Measurements from ENCODE around the gene NPTN. TPM values are rescaled to one million over a fixed set of nuclear protein-coding genes. Genes with fewer than 3 reads are reported as not detected.

Gene NPTN
- total RNA-seq, 4 donors from 2014 or later: 81.6 to 125 (median 92.4) TPM

DNA sequence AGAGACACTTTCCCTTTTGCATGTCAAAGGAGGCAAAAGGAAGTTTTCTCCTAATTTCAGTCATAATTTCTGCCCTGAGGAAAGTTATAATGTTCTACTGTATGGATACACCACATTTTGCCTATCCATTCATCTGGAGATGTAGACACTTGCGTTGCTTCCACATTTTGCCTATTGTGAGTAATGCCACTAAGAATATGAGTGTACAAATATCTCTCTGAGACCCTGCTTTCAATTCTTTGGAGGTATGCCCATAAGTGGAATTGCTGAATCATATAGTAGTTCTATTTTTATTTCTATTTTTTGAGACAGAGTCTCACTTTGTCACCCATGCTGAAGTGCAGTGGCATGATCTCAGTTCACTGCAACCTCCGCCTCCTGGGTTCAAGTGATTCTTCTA, 47.4 kb upstream of the NPTN start:
- WGBS, 2 donors: 81 to 86% methylated on average over 2 of the region's 2 CpGs
- no peak for DNase-seq
- intact Hi-C loops (cut with DNase I): no loop called here
- Histone ChIP-seq H3K9me3 (no peaks in the 10 kb centered on the region), H3K36me3 (no peaks in the 10 kb centered on the region), H3K4me1 (peaks cover 7 to 36% (median 20%) of the 10 kb centered on the region in 3 donors), H3K27ac (no peak overlapping the region), H3K27me3 (peaks cover 0 to 90% (median 0%) of the 10 kb centered on the region in 4 donors), H3K4me3 (no peak overlapping the region)
- TF ChIP-seq CTCF (IDR thresholded peaks at IDR 0.05): no peak
- TF ChIP-seq POLR2A (IDR thresholded peaks at IDR 0.05): no peak

DNA sequence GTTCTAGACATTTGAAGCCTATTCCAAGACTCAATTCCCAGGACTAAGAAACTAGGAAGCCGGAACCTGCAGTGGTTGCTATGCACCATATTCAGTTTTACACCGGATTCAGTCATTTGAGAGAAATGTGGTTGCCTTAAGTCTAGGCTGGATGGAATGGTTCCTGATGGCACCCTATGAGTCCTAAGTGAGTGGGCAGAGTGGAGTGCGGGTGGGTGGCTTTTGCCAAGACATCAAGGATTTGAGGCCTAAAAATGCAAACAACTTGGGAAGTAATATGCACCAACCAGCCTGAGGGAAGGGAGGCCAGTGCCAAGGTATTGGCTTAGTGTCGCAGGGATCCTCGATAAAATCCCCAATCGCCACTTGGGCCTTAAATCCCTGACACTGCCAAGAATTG, 46.8 kb upstream of the NPTN start:
- intact Hi-C loops (cut with DNase I): no loop called here
- Histone ChIP-seq H3K4me3 (no peak overlapping the region), H3K9me3 (no peaks in the 10 kb centered on the region), H3K27me3 (peaks cover 0 to 87% (median 0%) of the 10 kb centered on the region in 4 donors), H3K4me1 (peaks cover 6 to 30% (median 14%) of the 10 kb centered on the region in 3 donors), H3K27ac (no peak overlapping the region), H3K36me3 (no peaks in the 10 kb centered on the region)
- no peak for DNase-seq
- TF ChIP-seq POLR2A (IDR thresholded peaks at IDR 0.05): no peak
- 89 to 96% methylated on average over 5 to 6 of the region's 6 CpGs for WGBS, 2 donors

- DNase-seq: no peak
Observed at GRCh38 chr15:73679180-73679579, 46.0 kb upstream of the NPTN start.

DNA sequence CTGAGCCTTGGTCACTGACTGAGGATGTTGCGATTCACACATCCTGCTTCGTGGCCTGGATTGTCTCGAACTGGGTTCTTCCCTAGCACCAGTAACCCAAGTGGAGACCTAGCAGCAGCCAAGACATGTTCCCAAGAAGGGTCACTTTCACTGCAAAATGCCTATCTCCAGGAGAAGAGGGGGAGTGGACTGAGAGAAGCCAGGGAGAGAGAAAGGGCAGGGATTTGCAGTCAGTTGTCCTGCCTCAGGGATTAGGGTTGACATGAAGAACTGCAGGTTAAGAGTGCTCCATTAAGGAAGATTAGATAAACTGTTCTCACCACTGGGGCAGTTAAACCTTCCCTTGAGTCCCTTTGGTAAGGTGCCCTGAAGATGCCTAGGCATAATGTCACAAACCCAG, 45.3 kb upstream of the NPTN start:
- H3K27me3 ChIP-seq: peaks cover 0 to 76% (median 0%) of the 10 kb centered on the region in 4 donors
- no peaks in the 10 kb centered on the region for H3K36me3 ChIP-seq
- H3K4me1 ChIP-seq: peaks cover under 1 to 15% (median 3%) of the 10 kb centered on the region in 3 donors
- no peak overlapping the region for H3K4me3 ChIP-seq
- no peaks in the 10 kb centered on the region for H3K9me3 ChIP-seq
- DNase-seq: no peak
- intact Hi-C loops (cut with DNase I): no loop called here
- 69 to 77% methylated on average over 3 of the region's 3 CpGs for WGBS, 2 donors
- H3K27ac ChIP-seq: no peak overlapping the region
- TF ChIP-seq CTCF (IDR thresholded peaks at IDR 0.05) (no peak), POLR2A (IDR thresholded peaks at IDR 0.05) (no peak)

More at GRCh38 chr15:73679180-73679579, 46.0 kb upstream of the NPTN start:
- Histone ChIP-seq H3K27ac (no peak overlapping the region), H3K36me3 (no peaks in the 10 kb centered on the region), H3K4me1 (peaks cover 6 to 22% (median 7%) of the 10 kb centered on the region in 3 donors), H3K9me3 (no peaks in the 10 kb centered on the region), H3K4me3 (no peak overlapping the region), H3K27me3 (peaks cover 0 to 79% (median 0%) of the 10 kb centered on the region in 4 donors)
- TF ChIP-seq CTCF (IDR thresholded peaks at IDR 0.05) (no peak), POLR2A (IDR thresholded peaks at IDR 0.05) (no peak)
- intact Hi-C loops (cut with DNase I): no loop called here
- WGBS, 2 donors: 86 to 92% methylated on average over 2 of the region's 3 CpGs

DNA sequence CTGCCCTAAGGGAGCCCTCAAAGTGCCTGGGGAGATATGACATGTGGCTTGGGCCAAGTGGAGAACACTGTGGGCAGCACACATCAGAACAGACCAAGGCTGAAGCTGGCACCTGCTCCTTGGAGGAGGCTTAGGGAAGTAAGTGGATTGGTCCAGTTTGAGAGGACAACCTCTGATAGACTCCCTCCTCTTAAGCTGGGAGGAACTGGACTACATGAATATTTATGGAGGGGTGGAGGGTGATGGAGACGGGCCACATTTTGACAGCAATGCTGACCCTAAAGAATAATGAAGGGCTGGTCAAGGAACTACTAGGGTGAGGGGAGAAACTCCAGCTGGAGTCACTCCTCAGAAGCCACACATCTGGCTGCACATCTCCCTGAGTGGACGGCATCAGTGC, 44.5 kb upstream of the NPTN start:
- no peak for TF ChIP-seq CTCF (IDR thresholded peaks at IDR 0.05)
- TF ChIP-seq POLR2A (IDR thresholded peaks at IDR 0.05): no peak
- Histone ChIP-seq H3K4me3 (no peak overlapping the region), H3K27me3 (peaks cover 0 to 76% (median 0%) of the 10 kb centered on the region in 4 donors), H3K36me3 (no peaks in the 10 kb centered on the region), H3K27ac (no peak overlapping the region), H3K9me3 (no peaks in the 10 kb centered on the region), H3K4me1 (peaks cover 0 to 11% (median 0%) of the 10 kb centered on the region in 3 donors)
- no peak for DNase-seq
- intact Hi-C loops (cut with DNase I): no loop called here
- WGBS, 2 donors: 86% methylated on average over 2 of the region's 2 CpGs; no CpG with 5 or more reads in 1 of the 2 donors

DNA sequence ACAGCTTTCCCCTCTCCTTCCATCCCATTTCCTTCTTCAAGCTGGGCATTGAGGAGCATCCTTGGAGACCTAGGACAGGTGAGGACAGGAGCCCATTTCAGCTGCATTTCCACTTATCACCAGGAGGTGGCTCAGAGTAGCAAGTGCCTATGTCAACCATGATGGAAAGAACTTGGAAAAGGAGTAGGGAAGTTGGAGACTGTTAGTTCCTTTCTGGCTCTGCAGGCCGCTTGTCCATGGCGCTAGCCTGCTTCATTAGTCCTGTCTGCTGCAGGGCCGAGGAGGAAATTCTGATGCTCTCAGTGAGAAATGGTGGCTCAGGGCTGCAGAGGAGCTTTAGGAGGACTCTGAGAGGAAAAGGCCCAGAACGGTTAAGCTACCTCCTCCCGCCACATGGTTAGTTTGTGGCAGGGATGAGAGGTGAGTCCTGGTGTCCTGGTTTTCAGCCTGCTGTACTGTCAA, 44.0 kb upstream of the NPTN start:
- Histone ChIP-seq H3K27ac (no peak overlapping the region), H3K27me3 (peaks cover 0 to 76% (median 0%) of the 10 kb centered on the region in 4 donors), H3K36me3 (no peaks in the 10 kb centered on the region), H3K9me3 (no peaks in the 10 kb centered on the region), H3K4me3 (no peak overlapping the region), H3K4me1 (peaks cover 0 to 6% (median 0%) of the 10 kb centered on the region in 3 donors)
- no peak for DNase-seq
- 38 to 49% methylated on average over 4 to 5 of the region's 5 CpGs for WGBS, 2 donors
- intact Hi-C loops (cut with DNase I): no loop called here
- TF ChIP-seq POLR2A (IDR thresholded peaks at IDR 0.05) (no peak), CTCF (IDR thresholded peaks at IDR 0.05) (peak; percentile 53 to 93 (median 90))
